ENCODE results near the gene MEIKIN. TPM values are rescaled to one million over a fixed set of nuclear protein-coding genes. Genes with fewer than 3 reads are reported as not detected.

MEIKIN gene
- total and polyA plus RNA-seq, 2 of the 8 experiments (the other 6 are each of a cell fraction or from before 2014, with no cell fraction given): not detected

GRCh38 chr5:131976414-131977211 is 31.1 kb upstream of the MEIKIN start:
- Histone ChIP-seq H2AK5ac (ENCODE audit: low read depth, low read length) (no peak overlapping the region), H3K79me1 (ENCODE audit: low read depth, low read length) (no peaks in the 10 kb centered on the region), H3K18ac (ENCODE audit: extremely low read depth, low read length) (no peak overlapping the region), H2BK5ac (ENCODE audit: low read depth, low read length) (no peak overlapping the region), H3K4ac (replicated peaks; ENCODE audit: insufficient read length, low read depth, low read length) (no peak overlapping the region), H4K20me1 (replicated peaks in 1 of 2; ENCODE audit: control insufficient read depth in 1 of 2, insufficient read depth in 2 of 2, low read length in 2 of 2) (no peaks in the 10 kb centered on the region), H3K79me2 (ENCODE audit: control insufficient read depth in 1 of 2, insufficient read depth in 2 of 2, low read length in 2 of 2) (no peaks in the 10 kb centered on the region), H3K9me3 (ENCODE audit: insufficient read depth in 2 of 2, low read depth in 1 of 2, low read length in 1 of 2) (no peaks in the 10 kb centered on the region), H3K23me2 (ENCODE audit: low read depth, low read length) (peaks cover 5% of the 10 kb centered on the region; the same call in 1 of the 2 replicates), H2BK12ac (ENCODE audit: low read depth, low read length) (peak overlapping the region; percentile 75; the same call in 1 of the 2 replicates), H3K14ac (ENCODE audit: insufficient read length) (no peak overlapping the region), H2AFZ (ENCODE audit: low read length) (no peak overlapping the region), H3K4me3 (ENCODE audit: extremely low read depth in 1 of 4, insufficient read depth in 2 of 4, low read depth in 3 of 4, low read length in 4 of 4) (no peak overlapping the region), H3K4me2 (ENCODE audit: insufficient read depth in 1 of 2, low read depth in 2 of 2, low read length in 2 of 2) (no peak overlapping the region), H3K27ac (ENCODE audit: low read depth, low read length) (no peak overlapping the region), H4K8ac (ENCODE audit: extremely low read depth, insufficient read depth, low read length) (no peak overlapping the region), H3K4me1 (replicated peaks in 1 of 4; ENCODE audit: control insufficient read depth in 3 of 4, insufficient read depth in 4 of 4, low read length in 3 of 4) (peaks cover 0 to 10% (median 5%) of the 10 kb centered on the region in 4 experiments; a peak in 4 of 7 replicates), H2BK15ac (ENCODE audit: low read length) (no peak overlapping the region), H3K36me3 (ENCODE audit: control insufficient read depth in 2 of 4, insufficient read depth in 4 of 4, low read length in 3 of 4) (no peaks in the 10 kb centered on the region), H3K56ac (replicated peaks; ENCODE audit: insufficient read length, low read depth, low read length) (no peak overlapping the region), H2BK120ac (replicated peaks; ENCODE audit: low read depth, low read length) (no peak overlapping the region), H4K91ac (replicated peaks; ENCODE audit: insufficient read length, low read length) (peak overlapping the region; percentile 34), H3K23ac (ENCODE audit: insufficient read length) (no peak overlapping the region), H4K5ac (ENCODE audit: insufficient read length, low read depth, low read length) (no peak overlapping the region), H2BK20ac (ENCODE audit: low read length) (no peak overlapping the region), H3K27me3 (replicated peaks in 1 of 4; ENCODE audit: control insufficient read depth in 3 of 4, extremely low read depth in 1 of 4, insufficient read depth in 3 of 4, low read length in 3 of 4) (no peaks in the 10 kb centered on the region), H3K9ac (replicated peaks in 1 of 4; ENCODE audit: extremely low read depth in 1 of 4, low read depth in 3 of 4, low read length in 3 of 4) (no peak overlapping the region)
- 85% methylated on average over 6 of the region's 6 CpGs; no CpG with 5 or more reads in 1 of the 2 experiments for WGBS, 2 experiments (ENCODE audit: extremely low coverage in 1 of 2, insufficient coverage in 1 of 2, insufficient read length in 1 of 2, insufficient replicate concordance in 2 of 2, low coverage in 1 of 2, low lambda C conversion rate in 2 of 2, missing lambda C conversion rate in 1 of 2)
- ChIA-PET CTCF (ENCODE audit: partially characterized antibody) (interaction anchor here (1.4 kb wide), 1 partner anchor 31 kb away, joined by 4 read pairs; no protein-coding TSS in a partner anchor), POLR2A (ENCODE audit: partially characterized antibody) (no interaction called here)
- no peak for TF ChIP-seq CBX8 (IDR thresholded peaks at IDR 0.05; ENCODE audit: borderline replicate concordance, low read depth, low read length)
- TF ChIP-seq RAD21 (IDR thresholded peaks at IDR 0.05 in 1 of 2, conservative IDR thresholded peaks at IDR 0.05 in 1 of 2; ENCODE audit: low read depth in 2 of 2, low read length in 2 of 2): no peak
- TF ChIP-seq EP300 (IDR thresholded peaks at IDR 0.05; ENCODE audit: borderline replicate concordance in 1 of 2, low read depth in 2 of 2, low read length in 2 of 2): no peak
- TF ChIP-seq BACH1 (IDR thresholded peaks at IDR 0.05; ENCODE audit: low read length): no peak
- DNase-seq (ENCODE audit: low read depth in 1 of 2, low spot score in 2 of 2) (no peak), FAIRE-seq (no peak)
